IMR-90 (cell line): ENCODE results near the gene NTPCR. TPM values are rescaled to one million over a fixed set of nuclear protein-coding genes. Genes with fewer than 3 reads are reported as not detected.

Experiments used
- ATAC-seq: fragments of 200-7000 bp; cut with Tn5 transposase; 2 replicates; pipeline ENCODE4 v1.9.1; 2020; ENCODE audit warnings: low read depth, mild to moderate bottlenecking, moderate library complexity
- BruUV-seq: library from RNA; stranded (reverse); fragments of 400-500 nt; replicated peaks from 2 replicates; lab custom pipeline; 2021; lab: Mats Ljungman, UMichigan
- CTCF ChIA-PET: fragments of 300-600 bp; formaldehyde crosslinking; extraction: SDS; loops from one replicate; lab custom pipeline; 2021; ENCODE audit warnings: antibody characterized with exemption; lab: Yijun Ruan, JAX
- POLR2A ChIA-PET: fragments of 300-600 bp; sonication (Branson Sonifier 250); formaldehyde crosslinking; loops from one replicate; lab custom pipeline; 2022; ENCODE audit warnings: antibody characterized with exemption; ENCODE audit not compliant: unreplicated experiment; lab: Charles Lee
- DNase-seq: peaks from one replicate; pipeline ENCODE4 v3.0.0; 2013
- H2AFZ ChIP-seq: replicated peaks from 2 replicates; pipeline ENCODE3; 2013; ENCODE audit warnings: low read length, mild to moderate bottlenecking; ENCODE audit not compliant: poor library complexity
- H2AK5ac ChIP-seq: 2 replicates; pipeline ENCODE4 v1.6.1; 2013; ENCODE audit warnings: low read depth, low read length, inconsistent platforms
- H2AK9ac ChIP-seq: replicated peaks from 2 replicates; pipeline ENCODE3; 2013; ENCODE audit warnings: mild to moderate bottlenecking, low read depth, low read length, moderate library complexity; ENCODE audit not compliant: poor library complexity
- H2BK120ac ChIP-seq: 2 replicates; pipeline ENCODE4 v1.6.1; 2013; ENCODE audit warnings: low read depth, low read length, inconsistent platforms
- H2BK15ac ChIP-seq: 3 replicates; pipeline ENCODE4 v1.6.1; 2013; ENCODE audit warnings: low read depth, low read length, inconsistent platforms
- H2BK20ac ChIP-seq: 2 replicates; pipeline ENCODE4 v1.6.1; 2013; ENCODE audit warnings: low read depth, mild to moderate bottlenecking, inconsistent platforms, low read length, moderate library complexity
- H2BK5ac ChIP-seq: 2 replicates; pipeline ENCODE4 v1.6.1; 2013; ENCODE audit warnings: mild to moderate bottlenecking, low read depth, low read length, inconsistent platforms; ENCODE audit not compliant: poor library complexity, severe bottlenecking
- H3K14ac ChIP-seq: replicated peaks from 2 replicates; pipeline ENCODE4 v1.6.1; 2013; ENCODE audit warnings: low read depth, low read length, inconsistent platforms
- H3K18ac ChIP-seq: 2 replicates; pipeline ENCODE4 v1.6.1; 2013; ENCODE audit warnings: low read depth, low read length, control low read depth
- H3K23ac ChIP-seq: 2 replicates; pipeline ENCODE4 v1.6.1; 2013; ENCODE audit warnings: low read depth, low read length, inconsistent platforms
- H3K27ac ChIP-seq: 2 replicates; pipeline ENCODE4 v1.5.1; 2013; ENCODE audit warnings: mild to moderate bottlenecking, control low read depth, low read length; ENCODE audit not compliant: insufficient read depth
- H3K27me3 ChIP-seq: 2 replicates; pipeline ENCODE4 v1.6.1; 2013; ENCODE audit warnings: low read length; ENCODE audit not compliant: control insufficient read depth, insufficient read depth
- H3K36me3 ChIP-seq: 2 replicates; pipeline ENCODE4 v1.6.1; 2013; ENCODE audit warnings: low read length, mixed read lengths; ENCODE audit not compliant: control insufficient read depth, insufficient read depth
- H3K4ac ChIP-seq: 2 replicates; pipeline ENCODE4 v1.6.1; 2013; ENCODE audit warnings: low read depth, low read length, inconsistent platforms
- H3K4me1 ChIP-seq: 2 replicates; pipeline ENCODE4 v1.6.1; 2013; ENCODE audit warnings: low read length, mixed read lengths; ENCODE audit not compliant: control insufficient read depth, insufficient read depth
- H3K4me2 ChIP-seq: 2 replicates; pipeline ENCODE4 v1.6.1; 2013; ENCODE audit warnings: low read depth, mild to moderate bottlenecking, control low read depth, low read length, moderate library complexity
- H3K4me3 ChIP-seq: 2 replicates; pipeline ENCODE4 v1.5.1; 2013; ENCODE audit warnings: low read depth, mild to moderate bottlenecking, control low read depth, low read length, moderate library complexity; ENCODE audit not compliant: insufficient read depth
- H3K56ac ChIP-seq: 2 replicates; pipeline ENCODE4 v1.6.1; 2013; ENCODE audit warnings: low read length, inconsistent platforms; ENCODE audit not compliant: insufficient read depth; ENCODE audit errors: extremely low read depth
- H3K79me1 ChIP-seq, 2 experiments: 2 replicates each; pipeline ENCODE4 v1.6.1; 2013; ENCODE audit warnings: low read length in 2 of 2, inconsistent platforms in 1 of 2, low read depth in 1 of 2
- H3K9ac ChIP-seq: 2 replicates; pipeline ENCODE4 v1.6.1; 2013; ENCODE audit warnings: low read depth, low read length, control low read depth
- H3K9me1 ChIP-seq: 2 replicates; pipeline ENCODE4 v1.6.1; 2013; ENCODE audit warnings: low read length, inconsistent platforms; ENCODE audit not compliant: insufficient read depth
- H3K9me3 ChIP-seq: 2 replicates; pipeline ENCODE4 v1.6.1; 2013; ENCODE audit warnings: low read length; ENCODE audit not compliant: control insufficient read depth, insufficient read depth
- H4K20me1 ChIP-seq: 2 replicates; pipeline ENCODE4 v1.6.1; 2013; ENCODE audit warnings: low read length, inconsistent platforms; ENCODE audit not compliant: insufficient read depth
- H4K5ac ChIP-seq: 2 replicates; pipeline ENCODE4 v1.6.1; 2013; ENCODE audit warnings: mild to moderate bottlenecking, low read depth, low read length, control low read depth
- H4K8ac ChIP-seq, 2 experiments: 2 replicates each; pipeline ENCODE4 v1.6.1; 2013; ENCODE audit warnings: low read depth in 2 of 2, low read length in 2 of 2, control low read depth in 1 of 2, inconsistent platforms in 1 of 2
- H4K91ac ChIP-seq: 2 replicates; pipeline ENCODE4 v1.6.1; 2013; ENCODE audit warnings: low read depth, low read length, inconsistent platforms; ENCODE audit not compliant: insufficient read depth
- BHLHE40 ChIP-seq: fragments of 150-350 bp; IDR thresholded peaks from 2 replicates; pipeline ENCODE4 v1.6.1; 2016; ENCODE audit warnings: mild to moderate bottlenecking, low read depth, low read length
- CEBPB ChIP-seq: IDR thresholded peaks from 2 replicates; pipeline ENCODE4 v1.6.1; 2012; ENCODE audit warnings: low read depth, low read length, improper control_type of control experiment
- CHD1 ChIP-seq: IDR thresholded peaks from 2 replicates; pipeline ENCODE4 v1.6.1; 2012; ENCODE audit warnings: low read depth, low read length, improper control_type of control experiment
- CTCF ChIP-seq: conservative IDR thresholded peaks from 2 replicates; pipeline ENCODE4 v1.5.1; 2012; ENCODE audit warnings: mild to moderate bottlenecking, low read depth, low read length, improper control_type of control experiment
- FOS ChIP-seq: fragments of 150-350 bp; IDR thresholded peaks from 2 replicates; pipeline ENCODE4 v1.6.1; 2016; ENCODE audit warnings: low read depth, low read length
- MAFK ChIP-seq: IDR thresholded peaks from 2 replicates; pipeline ENCODE4 v1.6.1; 2012; ENCODE audit warnings: low read depth, low read length, improper control_type of control experiment
- MAZ ChIP-seq: IDR thresholded peaks from 2 replicates; pipeline ENCODE4 v1.6.1; 2012; ENCODE audit warnings: low read depth, mild to moderate bottlenecking, low read length, improper control_type of control experiment, moderate library complexity, borderline replicate concordance
- MXI1 ChIP-seq: IDR thresholded peaks from 2 replicates; pipeline ENCODE4 v1.6.1; 2012; ENCODE audit warnings: low read depth, mild to moderate bottlenecking, low read length, moderate library complexity, borderline replicate concordance
- NFE2L2 ChIP-seq: fragments of 150-350 bp; IDR thresholded peaks from 2 replicates; pipeline ENCODE4 v1.6.1; 2016; ENCODE audit warnings: low read depth, mild to moderate bottlenecking, low read length
- POLR2A ChIP-seq: IDR thresholded peaks from 2 replicates; pipeline ENCODE4 v1.6.1; 2012; ENCODE audit warnings: mild to moderate bottlenecking, low read depth, low read length
- RAD21 ChIP-seq: IDR thresholded peaks from 2 replicates; pipeline ENCODE4 v1.6.1; 2012; ENCODE audit warnings: low read length, improper control_type of control experiment
- RCOR1 ChIP-seq: IDR thresholded peaks from 2 replicates; pipeline ENCODE4 v1.6.1; 2012; ENCODE audit warnings: mild to moderate bottlenecking, low read length, improper control_type of control experiment; ENCODE audit not compliant: insufficient replicate concordance
- RFX5 ChIP-seq: IDR thresholded peaks from 2 replicates; pipeline ENCODE4 v1.8.0; 2012; ENCODE audit warnings: low read depth, mild to moderate bottlenecking, low read length, moderate library complexity
- SMC3 ChIP-seq: fragments of 150-350 bp; IDR thresholded peaks from 2 replicates; pipeline ENCODE4 v1.6.1; 2016; ENCODE audit warnings: low read depth, mild to moderate bottlenecking, antibody characterized with exemption, low read length, moderate library complexity
- WGBS, 2 experiments: methylation state at CpG; one replicate each; pipeline versions ENCODE4 v1.1.5 to v1.1.7; 2013; ENCODE audit warnings: missing lambda C conversion rate in 2 of 2; ENCODE audit not compliant: insufficient read length in 1 of 2; ENCODE audit errors: extremely low coverage in 2 of 2; 5-methylcytosine and 5-hydroxymethylcytosine counted together
- dilution Hi-C: fragments of 300-500 bp; cut with HindIII; formaldehyde crosslinking; loops from one replicate; pipeline ENCODE4 v1.14.3; 2018; ENCODE audit warnings: low sequenced_read_pairs; ENCODE audit not compliant: unreplicated experiment
- in situ Hi-C: fragments of 300-500 bp; cut with MboI; formaldehyde crosslinking; loops from 3 replicates; pipeline ENCODE4 v1.14.3; 2019; ENCODE audit warnings: low sequenced_read_pairs, inconsistent platforms, mixed read lengths
- intact Hi-C: fragments of 100-400 bp; cut with micrococcal nuclease; formaldehyde crosslinking; loops from 2 replicates; pipeline ENCODE4 v1.10.0; 2022
- polyA plus RNA-seq, 3 experiments: library from polyadenylated mRNA; depleted of rRNA; stranded (reverse); fragments of >200 nt; gene quantifications; 2 replicates each; pipeline ENCODE4 v1.2.3, GENCODE V29; 2012; ENCODE audit warnings: low replicate concordance in 1 of 3
- total RNA-seq: library from RNA; depleted of rRNA; stranded (reverse); fragments of >200 nt; gene quantifications from 2 replicates; pipeline ENCODE4 v1.2.3, GENCODE V29; 2012
- TF ChIP-seq, protein P1 (sequence below): fragments of 150-350 bp; IDR thresholded peaks from 2 replicates; pipeline ENCODE4 v1.6.1; 2016; ENCODE audit warnings: low read depth, mild to moderate bottlenecking, low read length, moderate library complexity, borderline replicate concordance
- TF ChIP-seq, protein P2 (sequence below): fragments of 150-350 bp; IDR thresholded peaks from 2 replicates; pipeline ENCODE4 v1.6.1; 2017; ENCODE audit warnings: mild to moderate bottlenecking, antibody characterized with exemption, low read length, low read depth

The NTPCR gene
- total and polyA plus RNA-seq, 2 of the 4 experiments (the other 2 are of a cell fraction) = 13.3 to 16.5 TPM

- Histone ChIP-seq H4K20me1 (no peaks in the 10 kb centered on the region), H3K18ac (no peak overlapping the region), H3K4me2 (no peak overlapping the region), H3K4me3 (no peak overlapping the region), H3K9ac (no peak overlapping the region), H3K56ac (no peak overlapping the region), H2AK9ac (no peak overlapping the region), H2BK15ac (no peak overlapping the region), H3K23ac (no peak overlapping the region), H3K79me1 (no peaks in the 10 kb centered on the region), H3K14ac (no peak overlapping the region), H2BK20ac (no peak overlapping the region), H2AK5ac (no peak overlapping the region), H2AFZ (no peak overlapping the region), H4K5ac (no peak overlapping the region), H3K4ac (no peak overlapping the region), H3K9me3 (no peaks in the 10 kb centered on the region; the same call in 1 of the 2 replicates), H2BK120ac (no peak overlapping the region), H2BK5ac (no peak overlapping the region), H3K9me1 (no peaks in the 10 kb centered on the region), H3K27ac (no peak overlapping the region), H4K8ac (no peak overlapping the region), H4K91ac (no peak overlapping the region), H3K36me3 (no peaks in the 10 kb centered on the region), H3K4me1 (no peaks in the 10 kb centered on the region), H3K27me3 (peaks cover 3% of the 10 kb centered on the region)
- no peak for ATAC-seq
- no TSS peak for BruUV-seq
- dilution Hi-C loops (no loop called here), in situ Hi-C loops (no loop called here), intact Hi-C loops (no loop called here)
- no peak for DNase-seq
- ChIA-PET POLR2A (no interaction called here), CTCF (no interaction called here)
- no CpG with 5 or more reads among the region's 5 CpGs for WGBS, 2 experiments
- no peak for TF ChIP-seq RAD21
- no peak for TF ChIP-seq RCOR1
- no peak for TF ChIP-seq MAZ
- no peak for TF ChIP-seq BHLHE40
- TF ChIP-seq, protein P1, sequence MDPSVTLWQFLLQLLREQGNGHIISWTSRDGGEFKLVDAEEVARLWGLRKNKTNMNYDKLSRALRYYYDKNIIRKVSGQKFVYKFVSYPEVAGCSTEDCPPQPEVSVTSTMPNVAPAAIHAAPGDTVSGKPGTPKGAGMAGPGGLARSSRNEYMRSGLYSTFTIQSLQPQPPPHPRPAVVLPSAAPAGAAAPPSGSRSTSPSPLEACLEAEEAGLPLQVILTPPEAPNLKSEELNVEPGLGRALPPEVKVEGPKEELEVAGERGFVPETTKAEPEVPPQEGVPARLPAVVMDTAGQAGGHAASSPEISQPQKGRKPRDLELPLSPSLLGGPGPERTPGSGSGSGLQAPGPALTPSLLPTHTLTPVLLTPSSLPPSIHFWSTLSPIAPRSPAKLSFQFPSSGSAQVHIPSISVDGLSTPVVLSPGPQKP = no peak
- no peak for TF ChIP-seq CTCF
- no peak for TF ChIP-seq MXI1
- no peak for TF ChIP-seq MAFK
- TF ChIP-seq, protein P2, sequence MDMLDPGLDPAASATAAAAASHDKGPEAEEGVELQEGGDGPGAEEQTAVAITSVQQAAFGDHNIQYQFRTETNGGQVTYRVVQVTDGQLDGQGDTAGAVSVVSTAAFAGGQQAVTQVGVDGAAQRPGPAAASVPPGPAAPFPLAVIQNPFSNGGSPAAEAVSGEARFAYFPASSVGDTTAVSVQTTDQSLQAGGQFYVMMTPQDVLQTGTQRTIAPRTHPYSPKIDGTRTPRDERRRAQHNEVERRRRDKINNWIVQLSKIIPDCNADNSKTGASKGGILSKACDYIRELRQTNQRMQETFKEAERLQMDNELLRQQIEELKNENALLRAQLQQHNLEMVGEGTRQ = no peak
- no peak for TF ChIP-seq NFE2L2
- TF ChIP-seq POLR2A = no peak
- TF ChIP-seq RFX5 = no peak
- TF ChIP-seq CHD1 = no peak
- TF ChIP-seq SMC3 = no peak
- TF ChIP-seq CEBPB = no peak
- no peak for TF ChIP-seq FOS
These were observed 39.3 kb upstream of the NTPCR start for GRCh38 chr1:232911027-232911599.
